Stomach (tissue), 4 donors: ENCODE results near the gene SPATA32.

Source experiments
- CTCF ChIP-seq, 7 experiments: fragments of 450-650 bp in 4 of 7; fragments of 200-600 bp in 3 of 7; sonication (generic) in 3 of 7; IDR thresholded peaks; one replicate each; pipeline ENCODE4 v1.5.1; 2016 to 2019; ENCODE audit warnings: antibody characterized with exemption in 7 of 7, control low read depth in 2 of 7, mild to moderate bottlenecking in 1 of 7
- EP300 ChIP-seq: sonication (generic); formaldehyde crosslinking; IDR thresholded peaks from one replicate; pipeline ENCODE4 v1.6.1; 2017; ENCODE audit warnings: antibody characterized with exemption

DNA sequence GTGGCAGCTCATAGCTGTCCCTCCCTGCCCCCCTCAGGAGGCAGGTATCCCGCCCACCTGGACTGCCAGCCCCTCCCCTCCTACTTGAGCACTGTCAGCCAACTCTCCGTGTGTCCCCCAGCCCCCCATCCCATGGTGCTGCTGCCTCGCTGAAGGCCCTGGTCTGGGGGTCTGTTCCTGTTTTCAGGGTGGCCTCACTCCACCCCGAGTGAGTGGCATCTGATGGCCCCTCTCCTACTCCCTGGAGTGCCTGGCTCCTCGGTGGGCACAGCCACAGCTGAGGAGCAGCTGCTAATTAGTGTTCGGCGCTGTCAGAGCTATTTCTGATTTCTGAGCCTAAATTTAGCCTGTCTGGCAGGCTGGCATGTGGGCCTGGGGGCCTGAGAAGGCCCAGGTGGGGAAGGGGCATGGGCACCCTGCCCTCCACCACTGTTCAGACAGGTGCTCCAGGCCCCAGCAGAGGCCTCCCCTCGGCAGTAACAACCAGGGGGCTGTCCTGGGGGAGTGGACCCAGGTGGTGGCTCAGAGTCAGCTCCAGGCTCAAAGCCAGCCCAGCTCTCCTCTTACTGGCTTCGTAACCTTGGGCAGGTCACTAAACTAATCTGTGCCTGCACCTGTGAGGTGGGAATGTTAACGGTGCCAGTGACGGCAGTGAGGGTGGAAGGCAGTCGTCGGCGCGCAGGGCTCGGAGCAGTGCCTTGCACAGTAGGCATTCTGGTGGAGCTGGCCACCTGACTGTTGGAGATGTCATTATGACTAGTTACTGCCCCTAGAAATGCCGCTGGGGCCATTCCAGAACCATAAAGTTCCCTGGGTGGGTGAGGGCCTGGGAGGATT lies 33.8 kb downstream of the SPATA32 start:
- TF ChIP-seq EP300 (no peak), CTCF (IDR thresholded peaks at IDR 0.05) (no peak)
